ENCODE data around the gene NOL12.
"Not testable (repeated sequence)": the region's sequence is repeated elsewhere in the genome, so short reads cannot be mapped to it uniquely, and the experiment has no call there.

NOL12 gene

GRCh38 chr22:37686002-37686982 lies at the start of gene NOL12:
Gene NOL12 (plus strand): TSS chr22:37686343. CDS start chr22:37686393, 50 bp downstream.
- DNase-seq (ENCODE audit: low spot score) = peak; percentile 81

GRCh38 chr22:37636949-37637273 lies 49.2 kb upstream of the NOL12 start:
- DNase-seq (ENCODE audit: low spot score) = no peak

GRCh38 chr22:37638391-37639069 lies 47.6 kb upstream of the NOL12 start:
- no peak for DNase-seq (ENCODE audit: low spot score)

- DNase-seq (ENCODE audit: low spot score) = peak; percentile 81
These were observed 46.9 kb upstream of the NOL12 start, which contains the start of gene SH3BP1 for GRCh38 chr22:37639070-37639760. Gene SH3BP1 (plus strand): TSS chr22:37639669. CDS start chr22:37639788, 119 bp downstream.

- DNase-seq (ENCODE audit: low spot score) = no peak
These were observed 46.2 kb upstream of the NOL12 start for GRCh38 chr22:37639771-37640590.

GRCh38 chr22:37640591-37641560 lies 45.3 kb upstream of the NOL12 start:
- no peak for DNase-seq (ENCODE audit: low spot score)

GRCh38 chr22:37641561-37641949 lies 44.6 kb upstream of the NOL12 start:
- DNase-seq (ENCODE audit: low spot score) = no peak

- peak; percentile 91 for DNase-seq (ENCODE audit: low spot score)
These were observed 42.8 kb upstream of the NOL12 start for GRCh38 chr22:37643225-37643847.

GRCh38 chr22:37647317-37647716 lies 38.8 kb upstream of the NOL12 start:
- no peak for DNase-seq (ENCODE audit: low spot score)

GRCh38 chr22:37647928-37648327 lies 38.2 kb upstream of the NOL12 start:
- no peak for DNase-seq (ENCODE audit: low spot score)

GRCh38 chr22:37650463-37651136 lies 35.5 kb upstream of the NOL12 start:
- DNase-seq (ENCODE audit: low spot score) = no peak

- no peak for DNase-seq (ENCODE audit: low spot score)
These were observed 31.4 kb upstream of the NOL12 start for GRCh38 chr22:37654563-37655251.

- DNase-seq (ENCODE audit: low spot score) = no peak
These were observed 30.9 kb upstream of the NOL12 start for GRCh38 chr22:37655252-37655563.

GRCh38 chr22:37656583-37656982 lies 29.6 kb upstream of the NOL12 start:
- not testable (repeated sequence) for DNase-seq (ENCODE audit: low spot score)

GRCh38 chr22:37657590-37658132 lies 28.5 kb upstream of the NOL12 start:
- peak; percentile 58 for DNase-seq (ENCODE audit: low spot score)

- DNase-seq (ENCODE audit: low spot score) = peak; percentile 100
These were observed 27.7 kb upstream of the NOL12 start, which contains the start of gene PDXP for GRCh38 chr22:37658133-37659065. Gene PDXP (plus strand): TSS chr22:37658723. CDS start chr22:37658783, 60 bp downstream.

Measured in AG08396 (cell line).